ENCODE measurements around the gene BTNL8.

Gene BTNL8

DNA sequence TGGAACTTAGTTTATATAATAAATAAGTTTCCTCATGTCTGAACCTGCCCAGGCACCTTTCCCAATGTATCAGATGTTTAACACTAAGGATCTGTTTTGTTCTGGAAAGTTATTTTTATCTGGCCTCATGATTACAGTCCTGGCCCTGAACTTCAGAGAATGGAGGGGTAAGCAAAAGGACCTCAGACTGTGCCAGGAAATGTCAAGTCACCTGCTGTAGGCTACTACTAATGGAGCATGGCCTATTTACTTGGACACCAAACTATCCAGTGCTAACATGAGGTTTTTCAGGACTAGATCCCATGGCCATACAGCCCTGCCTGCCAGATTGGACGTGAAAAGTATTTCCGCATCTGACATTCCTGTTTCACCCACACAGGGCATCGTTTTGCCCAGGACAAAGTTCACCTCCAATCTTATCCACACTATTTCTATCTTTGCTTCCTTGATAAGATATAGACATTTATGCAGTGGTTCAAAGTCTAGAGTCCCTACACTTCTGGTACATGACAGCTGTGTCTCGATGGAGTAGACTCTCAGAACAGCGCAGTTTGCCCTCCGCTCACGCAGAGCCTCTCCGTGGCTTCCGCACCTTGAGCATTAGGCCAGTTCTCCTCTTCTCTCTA lies at the start of gene BTNL8:
Gene BTNL8, plus strand, starts transcription at position 539 of the 626 bp plus-strand sequence. CDS start 152 bp downstream, outside the sequence.
- peak within 1 kb of the TSS; percentile 61 to 91 for H3K27ac ChIP-seq (ENCODE audit: low read depth in 2 of 2, low read length in 2 of 2)
- no peaks in the 10 kb centered on the region for H3K9me3 ChIP-seq (ENCODE audit: control insufficient read depth in 2 of 2, low read length in 2 of 2)
- H3K4me3 ChIP-seq (ENCODE audit: low read length in 2 of 2), result peak within 1 kb of the TSS; percentile 73 to 74

DNA sequence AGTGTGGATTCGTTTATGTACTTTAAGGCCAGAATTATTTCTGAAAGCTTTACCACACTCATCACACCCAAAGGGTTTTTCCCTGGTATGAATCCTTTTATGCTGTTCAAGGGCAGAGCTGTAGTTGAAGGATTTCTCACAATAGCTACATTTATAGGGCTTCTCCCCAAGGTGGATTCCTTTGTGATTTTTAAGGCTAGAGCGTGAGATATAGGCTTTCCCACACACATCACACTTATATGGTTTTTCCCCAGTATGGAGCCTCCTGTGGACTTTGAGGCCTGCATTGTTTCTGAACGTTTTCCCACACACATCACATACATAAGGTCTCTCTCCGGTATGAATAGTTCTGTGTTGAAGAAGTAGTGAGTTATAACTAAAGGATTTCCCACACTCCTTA lies 49.1 kb upstream of the BTNL8 start:
- no peaks in the 10 kb centered on the region for H3K4me1 ChIP-seq (ENCODE audit: control insufficient read depth in 2 of 2, insufficient read depth in 2 of 2, low read length in 2 of 2)
- H3K4me3 ChIP-seq (ENCODE audit: low read length in 2 of 2), result no peak overlapping the region
- peaks cover 18% of the 10 kb centered on the region in 2 donors for H3K9me3 ChIP-seq (ENCODE audit: control insufficient read depth in 2 of 2, low read length in 2 of 2)
- H3K9ac ChIP-seq (ENCODE audit: low read depth in 1 of 2, low read length in 2 of 2), result no peak overlapping the region
- H3K27ac ChIP-seq (ENCODE audit: low read depth in 2 of 2, low read length in 2 of 2), result no peak overlapping the region
- H3K36me3 ChIP-seq (ENCODE audit: control insufficient read depth in 2 of 2, insufficient read depth in 2 of 2, low read length in 2 of 2), result peaks cover 29 to 50% of the 10 kb centered on the region in 2 donors
- no peaks in the 10 kb centered on the region for H3K27me3 ChIP-seq (ENCODE audit: control insufficient read depth in 2 of 2, insufficient read depth in 2 of 2, low read length in 2 of 2)

More for the DNA sequence above, at the start of gene BTNL8:
- Histone ChIP-seq H3K27me3 (ENCODE audit: control insufficient read depth in 2 of 2, insufficient read depth in 2 of 2, low read length in 2 of 2) (no peaks in the 10 kb centered on the region), H3K4me1 (ENCODE audit: control insufficient read depth in 2 of 2, insufficient read depth in 2 of 2, low read length in 2 of 2) (peaks cover 3 to 23% of the 10 kb centered on the region in 2 donors), H3K9ac (ENCODE audit: low read depth in 1 of 2, low read length in 2 of 2) (peak within 1 kb of the TSS; percentile 19 to 71), H3K36me3 (ENCODE audit: control insufficient read depth in 2 of 2, insufficient read depth in 2 of 2, low read length in 2 of 2) (no peaks in the 10 kb centered on the region)

GRCh38 chr5:180850434-180851078 lies 48.4 kb upstream of the BTNL8 start:
- Histone ChIP-seq H3K4me3 (ENCODE audit: low read length in 2 of 2) (peak overlapping the region in 1 of 2 donors; percentile 49), H3K27ac (ENCODE audit: low read depth in 2 of 2, low read length in 2 of 2) (no peak overlapping the region), H3K36me3 (ENCODE audit: control insufficient read depth in 2 of 2, insufficient read depth in 2 of 2, low read length in 2 of 2) (peaks cover 29 to 57% of the 10 kb centered on the region in 2 donors), H3K27me3 (ENCODE audit: control insufficient read depth in 2 of 2, insufficient read depth in 2 of 2, low read length in 2 of 2) (no peaks in the 10 kb centered on the region), H3K9ac (ENCODE audit: low read depth in 1 of 2, low read length in 2 of 2) (no peak overlapping the region), H3K9me3 (ENCODE audit: control insufficient read depth in 2 of 2, low read length in 2 of 2) (peaks cover 18% of the 10 kb centered on the region in 2 donors), H3K4me1 (ENCODE audit: control insufficient read depth in 2 of 2, insufficient read depth in 2 of 2, low read length in 2 of 2) (no peaks in the 10 kb centered on the region)

- no peaks in the 10 kb centered on the region for H3K4me1 ChIP-seq (ENCODE audit: control insufficient read depth in 2 of 2, insufficient read depth in 2 of 2, low read length in 2 of 2)
- H3K9ac ChIP-seq (ENCODE audit: low read depth in 1 of 2, low read length in 2 of 2), result no peak overlapping the region
- no peak overlapping the region for H3K4me3 ChIP-seq (ENCODE audit: low read length in 2 of 2)
- no peak overlapping the region for H3K27ac ChIP-seq (ENCODE audit: low read depth in 2 of 2, low read length in 2 of 2)
- H3K9me3 ChIP-seq (ENCODE audit: control insufficient read depth in 2 of 2, low read length in 2 of 2), result peaks cover 18% of the 10 kb centered on the region in 2 donors
- peaks cover 34 to 64% of the 10 kb centered on the region in 2 donors for H3K36me3 ChIP-seq (ENCODE audit: control insufficient read depth in 2 of 2, insufficient read depth in 2 of 2, low read length in 2 of 2)
- no peaks in the 10 kb centered on the region for H3K27me3 ChIP-seq (ENCODE audit: control insufficient read depth in 2 of 2, insufficient read depth in 2 of 2, low read length in 2 of 2)
These were observed 46.5 kb upstream of the BTNL8 start for GRCh38 chr5:180852495-180852894.

DNA sequence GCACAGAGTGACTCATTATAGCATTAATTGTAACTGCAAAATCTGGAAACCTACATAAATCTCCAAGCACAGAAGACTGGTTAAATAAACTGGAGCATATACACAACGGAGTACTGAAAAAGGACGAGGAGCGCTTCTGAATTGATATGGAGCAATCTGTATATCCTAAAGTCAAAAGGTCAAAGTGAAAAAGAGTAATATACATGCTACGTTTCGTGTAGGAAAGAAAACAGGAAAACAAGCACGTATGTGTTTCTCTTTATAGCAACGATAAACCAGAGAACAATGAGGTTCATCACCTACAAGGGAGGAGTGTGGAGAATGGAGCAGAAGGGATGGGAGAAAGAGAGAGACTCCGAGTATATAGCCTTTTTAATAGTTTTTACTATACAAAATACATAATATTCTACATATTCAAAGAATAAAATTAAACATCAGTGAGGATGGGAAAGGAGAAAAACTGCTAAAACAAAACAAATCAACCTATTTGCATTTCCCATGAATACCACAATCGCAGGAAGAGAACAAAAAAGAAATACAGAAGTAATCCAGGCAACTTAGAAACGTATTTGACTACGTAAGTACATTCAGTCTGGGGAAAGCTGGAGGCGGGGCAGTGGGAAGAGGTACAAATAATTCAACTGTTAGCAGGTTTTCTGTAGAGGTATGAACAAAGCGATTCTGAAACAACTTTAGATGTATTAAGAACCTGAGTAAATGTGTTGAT lies 45.7 kb upstream of the BTNL8 start:
- H3K27ac ChIP-seq (ENCODE audit: low read depth in 2 of 2, low read length in 2 of 2), result no peak overlapping the region
- H3K36me3 ChIP-seq (ENCODE audit: control insufficient read depth in 2 of 2, insufficient read depth in 2 of 2, low read length in 2 of 2), result peaks cover 34 to 60% of the 10 kb centered on the region in 2 donors
- no peaks in the 10 kb centered on the region for H3K4me1 ChIP-seq (ENCODE audit: control insufficient read depth in 2 of 2, insufficient read depth in 2 of 2, low read length in 2 of 2)
- H3K4me3 ChIP-seq (ENCODE audit: low read length in 2 of 2), result no peak overlapping the region
- peaks cover 18% of the 10 kb centered on the region in 2 donors for H3K9me3 ChIP-seq (ENCODE audit: control insufficient read depth in 2 of 2, low read length in 2 of 2)
- H3K9ac ChIP-seq (ENCODE audit: low read depth in 1 of 2, low read length in 2 of 2), result no peak overlapping the region
- H3K27me3 ChIP-seq (ENCODE audit: control insufficient read depth in 2 of 2, insufficient read depth in 2 of 2, low read length in 2 of 2), result no peaks in the 10 kb centered on the region

DNA sequence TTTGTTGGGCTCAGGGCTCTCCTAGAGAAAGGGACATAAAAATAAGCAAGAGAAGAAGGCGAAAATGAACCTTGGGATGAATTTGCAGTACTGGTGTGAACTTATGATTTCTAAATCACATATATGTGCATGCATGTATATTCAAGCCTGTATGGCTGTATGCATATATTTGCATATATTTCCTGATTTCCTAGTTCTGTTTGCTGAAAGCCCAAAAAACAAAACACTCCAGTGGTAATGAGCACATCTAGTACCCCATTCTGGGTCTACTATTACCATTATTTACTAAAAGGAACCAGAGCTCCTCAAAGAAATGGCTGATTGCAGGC lies 45.1 kb upstream of the BTNL8 start:
- Histone ChIP-seq H3K9ac (ENCODE audit: low read depth in 1 of 2, low read length in 2 of 2) (no peak overlapping the region), H3K4me1 (ENCODE audit: control insufficient read depth in 2 of 2, insufficient read depth in 2 of 2, low read length in 2 of 2) (no peaks in the 10 kb centered on the region), H3K36me3 (ENCODE audit: control insufficient read depth in 2 of 2, insufficient read depth in 2 of 2, low read length in 2 of 2) (peaks cover 34 to 57% of the 10 kb centered on the region in 2 donors), H3K4me3 (ENCODE audit: low read length in 2 of 2) (no peak overlapping the region), H3K9me3 (ENCODE audit: control insufficient read depth in 2 of 2, low read length in 2 of 2) (peaks cover 18% of the 10 kb centered on the region in 2 donors), H3K27ac (ENCODE audit: low read depth in 2 of 2, low read length in 2 of 2) (no peak overlapping the region), H3K27me3 (ENCODE audit: control insufficient read depth in 2 of 2, insufficient read depth in 2 of 2, low read length in 2 of 2) (no peaks in the 10 kb centered on the region)

- H3K9ac ChIP-seq (ENCODE audit: low read depth in 1 of 2, low read length in 2 of 2), result no peak overlapping the region
- H3K27ac ChIP-seq (ENCODE audit: low read depth in 2 of 2, low read length in 2 of 2), result no peak overlapping the region
- H3K9me3 ChIP-seq (ENCODE audit: control insufficient read depth in 2 of 2, low read length in 2 of 2), result no peaks in the 10 kb centered on the region
- H3K36me3 ChIP-seq (ENCODE audit: control insufficient read depth in 2 of 2, insufficient read depth in 2 of 2, low read length in 2 of 2), result peaks cover 4 to 28% of the 10 kb centered on the region in 2 donors
- peaks cover 14 to 18% of the 10 kb centered on the region in 2 donors for H3K4me1 ChIP-seq (ENCODE audit: control insufficient read depth in 2 of 2, insufficient read depth in 2 of 2, low read length in 2 of 2)
- H3K4me3 ChIP-seq (ENCODE audit: low read length in 2 of 2), result no peak overlapping the region
- no peaks in the 10 kb centered on the region for H3K27me3 ChIP-seq (ENCODE audit: control insufficient read depth in 2 of 2, insufficient read depth in 2 of 2, low read length in 2 of 2)
These were observed 40.4 kb upstream of the BTNL8 start for GRCh38 chr5:180858586-180858985.

DNA sequence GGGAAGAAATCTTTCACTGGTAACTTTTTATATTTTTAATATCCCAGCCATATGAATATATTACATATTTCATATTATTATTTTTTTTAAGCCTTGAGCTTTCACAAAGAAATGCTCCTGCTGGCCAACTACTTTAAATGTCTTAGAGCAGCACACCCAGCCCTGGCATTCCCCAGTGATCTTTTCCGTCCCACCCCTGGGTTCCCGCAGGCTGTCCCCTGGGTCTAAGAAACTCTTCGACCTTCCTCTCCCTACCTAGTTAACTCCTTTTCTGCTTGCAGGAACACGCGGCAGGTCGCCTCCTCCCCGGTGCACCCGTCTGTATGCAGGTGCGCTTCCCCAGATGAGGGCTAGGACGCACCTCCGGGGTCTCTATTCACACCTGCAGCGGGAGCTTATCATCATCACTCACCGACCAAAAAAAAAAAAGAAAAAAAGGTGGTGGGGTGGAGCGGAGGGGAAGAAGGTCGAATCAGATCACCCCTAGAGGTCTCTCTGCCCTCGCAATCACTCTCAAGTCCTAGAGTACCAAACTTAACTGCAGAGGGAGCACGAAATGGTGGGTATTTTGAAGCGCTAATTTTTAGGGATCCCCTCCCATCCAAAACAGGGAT lies 38.6 kb upstream of the BTNL8 start:
- H3K9ac ChIP-seq (ENCODE audit: low read depth in 1 of 2, low read length in 2 of 2), result peak overlapping the region; percentile 93 to 96
- H3K4me1 ChIP-seq (ENCODE audit: control insufficient read depth in 2 of 2, insufficient read depth in 2 of 2, low read length in 2 of 2), result peaks cover 14 to 20% of the 10 kb centered on the region in 2 donors
- no peaks in the 10 kb centered on the region for H3K9me3 ChIP-seq (ENCODE audit: control insufficient read depth in 2 of 2, low read length in 2 of 2)
- peaks cover 4 to 14% of the 10 kb centered on the region in 2 donors for H3K36me3 ChIP-seq (ENCODE audit: control insufficient read depth in 2 of 2, insufficient read depth in 2 of 2, low read length in 2 of 2)
- H3K4me3 ChIP-seq (ENCODE audit: low read length in 2 of 2), result peak overlapping the region; percentile 94 to 97
- no peaks in the 10 kb centered on the region for H3K27me3 ChIP-seq (ENCODE audit: control insufficient read depth in 2 of 2, insufficient read depth in 2 of 2, low read length in 2 of 2)
- peak overlapping the region; percentile 96 to 97 for H3K27ac ChIP-seq (ENCODE audit: low read depth in 2 of 2, low read length in 2 of 2)

GRCh38 chr5:180860887-180861822 lies 37.8 kb upstream of the BTNL8 start, which contains the start of gene ZFP62:
Gene ZFP62, minus strand, starts transcription at chr5:180861276. Its CDS starts 57 bp downstream, at chr5:180861219.
- no peaks in the 10 kb centered on the region for H3K9me3 ChIP-seq (ENCODE audit: control insufficient read depth in 2 of 2, low read length in 2 of 2)
- peak within 1 kb of the TSS; percentile 96 to 97 for H3K27ac ChIP-seq (ENCODE audit: low read depth in 2 of 2, low read length in 2 of 2)
- H3K36me3 ChIP-seq (ENCODE audit: control insufficient read depth in 2 of 2, insufficient read depth in 2 of 2, low read length in 2 of 2), result peaks cover 0 to 7% of the 10 kb centered on the region in 2 donors
- H3K4me1 ChIP-seq (ENCODE audit: control insufficient read depth in 2 of 2, insufficient read depth in 2 of 2, low read length in 2 of 2), result peaks cover 14 to 20% of the 10 kb centered on the region in 2 donors
- peak within 1 kb of the TSS; percentile 94 to 97 for H3K4me3 ChIP-seq (ENCODE audit: low read length in 2 of 2)
- no peaks in the 10 kb centered on the region for H3K27me3 ChIP-seq (ENCODE audit: control insufficient read depth in 2 of 2, insufficient read depth in 2 of 2, low read length in 2 of 2)
- peak within 1 kb of the TSS; percentile 93 to 96 for H3K9ac ChIP-seq (ENCODE audit: low read depth in 1 of 2, low read length in 2 of 2)

All from mucosa of rectum (tissue), 2 donors.